CMK (cell line): ENCODE data around the gene TSFM.
A peak's percentile ranks its signal among the peaks of the same experiment; 100 is the strongest.

Experiments
- DNase-seq: peaks from one replicate; pipeline ENCODE4 v3.0.0-alpha.2; 2010; ENCODE audit warnings: low read depth

Gene TSFM

DNA sequence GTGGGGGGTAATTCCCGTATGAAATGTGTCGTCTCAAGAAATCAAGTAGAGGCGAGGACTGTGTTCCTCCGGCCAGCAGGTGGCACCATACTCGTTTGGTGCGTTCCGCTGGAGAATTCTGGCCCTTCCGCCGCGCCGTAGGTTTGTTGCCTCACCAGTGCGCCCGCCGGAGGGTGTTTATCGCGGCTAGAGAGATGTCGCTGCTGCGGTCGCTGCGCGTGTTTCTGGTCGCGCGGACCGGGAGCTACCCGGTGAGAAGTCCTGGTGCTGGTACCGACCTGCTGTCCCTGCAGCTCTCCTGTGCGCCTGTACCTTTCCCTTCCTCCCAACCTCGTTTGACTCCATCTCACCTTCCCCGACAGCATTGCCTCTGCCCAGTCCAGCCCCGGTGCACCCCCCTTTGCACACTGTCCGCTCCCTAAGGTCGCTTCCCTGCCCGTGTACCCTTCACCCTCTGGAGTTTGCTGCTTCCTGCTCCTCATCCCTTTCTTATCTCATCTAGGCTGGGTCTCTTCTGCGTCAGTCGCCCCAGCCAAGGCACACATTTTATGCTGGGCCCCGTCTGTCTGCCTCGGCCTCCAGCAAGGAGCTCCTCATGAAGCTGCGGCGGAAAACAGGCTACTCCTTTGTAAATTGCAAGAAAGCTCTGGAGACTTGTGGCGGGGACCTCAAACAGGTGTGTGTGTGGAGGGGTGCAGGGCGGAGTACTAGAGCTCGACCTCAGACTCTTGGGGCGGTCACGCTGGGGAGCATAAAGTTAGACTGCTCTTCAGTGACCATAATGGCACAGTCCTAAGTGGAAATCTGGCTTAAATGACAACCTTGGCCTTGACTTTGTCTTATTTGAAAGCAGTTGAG, at the start of gene TSFM:
Gene TSFM, plus strand, starts transcription at position 180 of the 858 bp plus-strand sequence. Its CDS starts 15 bp downstream, at position 195.
- DNase-seq = peak; percentile 78

DNA sequence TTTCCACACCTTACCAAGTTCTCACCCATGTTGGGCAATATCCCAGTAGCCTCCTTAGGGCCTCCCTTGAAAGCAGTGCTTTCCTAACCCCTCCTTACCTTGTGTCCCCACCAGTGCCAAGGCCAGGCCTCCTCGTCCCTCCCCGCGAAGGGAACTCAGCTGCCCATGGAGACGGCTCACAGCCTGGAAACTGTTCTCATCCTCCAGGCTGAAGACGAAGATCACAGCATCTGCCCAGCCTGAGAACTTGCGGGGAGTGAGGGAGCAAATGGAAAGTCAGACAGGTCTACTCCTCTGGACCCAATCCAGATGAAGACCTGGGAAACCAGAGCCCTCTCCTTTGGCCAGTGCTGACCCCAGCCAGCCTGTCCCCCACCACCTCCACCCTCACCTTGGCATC, 48.7 kb upstream of the TSFM start:
- DNase-seq = no peak

DNA sequence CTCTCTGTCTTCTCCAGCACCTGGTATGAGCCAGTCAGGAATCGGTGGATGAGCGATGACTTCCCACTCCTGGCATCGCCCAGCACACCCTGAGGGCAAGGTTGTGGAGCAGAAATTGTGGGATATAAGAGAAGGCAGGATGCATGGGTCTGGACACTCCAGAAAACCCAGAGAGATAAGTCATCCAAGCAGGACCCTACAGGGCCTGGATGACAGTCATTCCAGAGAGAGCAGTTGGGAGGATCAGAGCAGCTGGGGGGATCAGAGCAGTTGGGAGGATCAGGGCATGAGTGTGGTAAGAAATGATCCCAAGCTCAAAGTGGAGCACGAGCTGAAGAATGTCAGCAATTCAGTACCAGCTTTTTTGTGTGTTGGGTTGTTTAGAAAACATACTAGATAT, 48.0 kb upstream of the TSFM start:
- no peak for DNase-seq

DNA sequence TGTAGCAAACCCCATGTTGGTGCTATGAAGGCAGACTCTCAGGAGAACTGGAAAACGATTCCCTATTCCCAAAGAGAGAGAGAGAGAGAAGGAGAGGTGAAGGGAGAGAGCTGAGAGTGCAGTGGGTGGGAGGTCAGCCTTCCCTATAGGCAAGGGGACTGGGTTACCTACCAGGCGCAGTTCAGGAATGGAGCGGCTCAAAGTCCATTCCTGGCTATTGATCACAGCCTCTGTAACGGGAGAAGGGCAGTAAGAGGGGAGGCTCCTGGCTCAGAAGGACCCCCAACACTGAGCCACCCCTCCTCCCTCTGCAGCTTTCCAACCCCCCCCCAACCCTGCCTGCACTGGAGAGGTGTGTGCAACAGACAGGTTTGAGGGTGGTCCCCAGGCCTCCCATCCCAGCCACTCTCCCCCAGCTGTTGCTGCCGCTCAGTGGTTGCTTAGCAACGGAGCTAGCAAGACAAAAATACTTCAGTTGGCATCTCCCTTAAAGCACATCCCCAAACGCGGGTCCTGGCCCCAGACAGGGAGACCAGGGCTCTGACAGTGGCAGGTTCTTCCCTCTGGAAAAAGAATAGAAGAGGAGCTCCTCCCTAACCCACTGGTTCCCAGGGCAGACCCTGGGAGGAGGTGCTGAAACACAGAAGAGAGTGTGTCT, 47.3 kb upstream of the TSFM start:
- no peak for DNase-seq

DNA sequence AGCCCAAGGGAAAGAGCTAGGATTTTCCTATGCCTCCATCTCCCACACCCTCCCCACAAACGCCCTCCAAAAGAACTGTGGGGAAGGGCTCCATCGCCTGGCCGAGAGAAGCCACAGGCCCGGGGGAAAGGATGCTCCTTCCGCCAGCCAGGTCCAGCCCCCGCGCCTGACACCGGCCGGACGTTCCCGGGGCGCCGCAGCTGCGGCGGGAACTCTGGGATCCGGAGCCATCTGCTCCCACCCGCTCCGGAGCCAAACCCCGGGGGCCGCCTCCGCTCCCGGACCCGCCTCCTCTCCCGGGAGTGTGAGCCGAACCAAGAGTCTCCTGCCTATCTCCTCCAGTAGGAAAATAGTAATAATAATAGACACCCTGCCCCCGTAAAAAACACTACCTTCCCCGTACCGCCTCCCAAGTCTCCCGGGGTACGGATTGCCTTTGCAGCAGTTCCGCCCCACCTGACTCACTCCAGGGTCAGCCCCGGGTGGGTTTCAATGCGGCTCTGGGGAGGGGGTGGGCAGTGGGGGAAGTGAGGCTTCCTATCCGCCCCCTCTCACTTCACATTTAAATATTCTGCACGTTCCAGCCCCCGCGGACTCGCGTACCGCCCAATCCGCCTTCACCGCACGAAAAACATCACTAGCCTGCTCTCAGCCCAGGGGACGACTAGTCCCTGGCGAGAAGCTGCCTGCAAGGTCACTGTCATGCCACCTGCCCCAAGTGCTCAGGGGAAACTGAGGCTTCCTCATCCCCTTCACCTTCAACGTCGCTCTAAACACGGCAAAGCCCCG, 46.4 kb upstream of the TSFM start:
- no peak for DNase-seq

DNA sequence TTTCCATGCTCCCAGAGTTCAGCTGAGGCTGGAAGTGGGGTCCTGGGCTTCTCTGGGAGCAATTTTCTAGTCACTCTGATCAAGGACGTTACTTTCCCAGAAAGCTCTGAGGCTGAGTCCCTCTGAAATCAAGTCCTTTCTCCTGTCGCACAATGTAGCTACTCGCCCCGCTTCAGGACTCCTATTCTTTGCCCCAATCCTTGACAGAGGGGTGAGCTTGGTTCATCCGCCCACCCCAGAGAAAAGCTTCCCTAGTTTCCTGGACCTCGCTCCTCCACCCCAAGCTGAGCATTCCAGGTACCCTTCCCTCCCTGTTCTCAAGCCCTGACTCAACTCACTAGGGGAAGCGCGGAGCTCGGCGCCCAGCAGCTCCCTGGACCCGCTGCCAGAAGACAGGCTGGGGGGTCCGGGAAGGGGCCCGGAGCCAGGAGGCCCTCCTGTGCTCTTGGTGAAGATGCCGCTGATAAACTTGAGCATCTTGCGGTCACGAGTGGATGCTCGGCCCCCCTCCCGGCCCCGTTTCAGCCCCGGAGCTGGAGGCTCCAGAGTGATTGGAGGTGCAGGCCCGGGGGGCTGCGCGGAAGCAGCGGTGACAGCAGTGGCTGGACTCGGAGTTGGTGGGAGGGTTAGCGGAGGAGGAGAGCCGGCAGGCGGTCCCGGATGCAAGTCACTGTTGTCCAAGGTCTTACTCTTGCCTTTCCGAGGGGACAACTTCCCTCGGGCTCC, 45.7 kb upstream of the TSFM start:
- no peak for DNase-seq

DNA sequence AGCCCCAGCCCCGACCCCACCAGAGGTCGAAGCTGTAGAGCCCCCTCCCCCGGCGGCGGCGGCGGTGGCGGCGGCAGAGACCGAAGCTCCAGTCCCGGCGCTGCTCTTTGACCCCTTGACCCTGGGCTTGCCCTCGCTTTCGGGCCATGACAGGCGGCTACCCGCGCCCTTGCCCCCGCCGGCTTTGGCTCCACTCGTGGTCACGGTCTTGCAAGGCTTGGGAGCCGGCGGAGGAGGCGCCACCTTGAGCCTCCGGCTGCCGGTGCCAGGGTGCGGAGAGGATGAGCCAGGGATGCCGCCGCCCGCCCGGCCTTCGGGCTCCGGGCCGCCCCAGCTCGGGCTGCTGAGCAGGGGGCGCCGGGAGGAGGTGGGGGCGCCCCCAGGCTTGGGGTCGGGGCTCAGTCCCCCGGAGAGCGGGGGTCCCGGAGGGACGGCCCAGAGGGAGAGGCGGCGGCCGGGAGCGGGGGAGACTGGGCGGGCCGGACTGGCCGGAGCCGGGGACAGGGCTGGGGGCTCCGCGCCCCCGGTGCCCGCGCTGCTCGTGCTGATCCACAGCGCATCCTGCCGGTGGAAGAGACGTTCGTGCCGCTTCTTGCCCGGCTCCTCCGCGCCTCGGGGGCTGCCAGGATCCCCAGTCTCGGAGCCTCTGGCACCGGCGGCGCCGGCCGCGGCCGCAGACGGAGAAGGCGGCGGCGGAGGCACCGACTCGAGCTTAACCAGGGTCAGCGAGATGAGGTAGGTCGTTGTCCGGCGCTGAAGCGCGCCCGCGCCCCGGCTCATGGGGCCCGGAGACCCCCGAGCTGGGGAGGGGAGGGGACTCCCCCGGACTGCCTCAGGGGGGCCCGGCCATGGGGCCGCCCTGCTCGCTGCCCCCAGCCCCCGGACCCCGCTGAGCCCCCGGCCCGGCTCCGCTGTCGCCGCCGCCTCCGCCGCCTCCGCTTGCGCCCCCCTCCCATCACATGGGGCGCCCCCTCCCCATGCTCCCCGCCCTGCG, 44.8 kb upstream of the TSFM start:
- DNase-seq = no peak

DNA sequence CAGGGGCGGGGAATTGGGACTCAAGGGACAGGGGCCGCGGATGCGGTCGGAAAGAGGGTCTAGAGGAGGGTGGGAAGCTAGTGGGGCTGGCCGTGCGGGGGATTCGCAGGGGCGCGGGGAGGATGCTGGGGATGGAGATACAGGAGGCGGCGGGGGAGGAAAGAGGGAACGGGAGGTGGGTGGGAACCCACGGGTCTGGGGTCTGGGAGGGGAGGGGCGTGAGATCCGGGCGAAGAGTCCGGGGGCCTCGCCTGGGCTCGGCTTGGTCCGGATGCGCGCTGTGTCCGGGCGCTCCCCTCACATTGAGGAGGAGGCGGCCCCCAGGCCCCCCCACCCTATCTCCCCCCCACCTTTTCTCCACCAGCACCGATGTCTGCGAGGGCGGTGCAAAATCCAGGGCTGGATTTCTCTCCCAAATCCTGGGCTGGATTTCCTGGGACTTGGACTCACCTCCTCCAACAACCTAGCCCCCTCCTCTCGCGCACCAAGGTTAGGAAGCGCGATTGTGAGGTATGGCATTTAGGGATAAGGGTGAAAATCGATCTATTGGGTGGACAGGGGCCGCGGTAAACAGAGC, 43.8 kb upstream of the TSFM start, which contains the start of gene AGAP2:
Gene AGAP2, minus strand, starts transcription at position 82 of the 577 bp plus-strand sequence. CDS start 496 bp downstream, outside the sequence.
- no peak for DNase-seq

DNA sequence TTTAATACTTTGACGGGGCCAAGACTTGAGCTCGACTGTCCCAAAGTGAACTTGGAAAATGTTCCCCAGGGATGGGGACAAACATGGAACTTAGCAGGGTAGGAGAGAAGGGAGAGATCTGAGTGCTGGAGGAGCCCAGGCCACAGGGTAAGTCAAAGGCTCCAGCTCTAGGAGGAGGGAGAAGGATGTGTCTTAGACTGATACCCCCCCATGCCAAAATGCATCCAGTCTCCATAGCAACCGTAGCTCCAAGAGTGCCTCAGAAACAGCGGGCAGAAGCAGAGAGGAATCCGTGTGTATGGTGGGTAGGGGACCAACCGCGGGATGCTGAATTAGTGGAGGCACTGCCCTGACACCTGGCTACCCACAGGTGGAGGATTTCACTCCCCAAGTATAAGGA, 43.2 kb upstream of the TSFM start:
- DNase-seq = no peak

DNA sequence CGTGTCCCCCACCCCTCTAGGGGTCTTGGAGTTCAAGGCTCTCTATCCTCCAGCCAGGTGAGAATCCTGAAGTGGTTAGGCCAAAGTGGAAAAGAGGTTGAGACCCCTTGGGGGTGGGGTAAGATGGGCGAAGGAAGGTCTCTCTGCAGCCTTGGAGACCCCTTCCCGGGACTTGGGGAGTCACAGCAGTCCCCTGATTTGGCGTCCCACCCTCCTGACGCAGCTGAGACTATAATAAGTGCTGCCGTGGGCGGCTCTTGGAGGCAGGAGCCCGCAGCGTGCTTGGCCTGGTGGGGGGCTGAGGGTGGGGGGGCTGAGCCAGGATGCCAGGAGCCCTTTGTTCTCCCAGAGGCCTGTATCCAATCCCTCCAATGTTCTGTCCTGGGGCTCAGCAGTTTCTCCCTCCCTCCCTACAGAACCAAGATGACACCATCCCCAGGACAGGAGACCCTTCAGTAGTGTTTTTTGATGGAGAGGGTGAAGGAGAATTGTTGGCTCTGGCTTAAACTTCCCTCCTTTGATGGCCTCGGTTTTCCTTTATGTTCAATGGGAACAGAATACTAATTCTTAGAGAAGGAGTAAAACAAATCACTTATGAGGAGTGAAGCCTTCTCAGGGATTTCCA, 42.6 kb upstream of the TSFM start:
- no peak for DNase-seq

DNA sequence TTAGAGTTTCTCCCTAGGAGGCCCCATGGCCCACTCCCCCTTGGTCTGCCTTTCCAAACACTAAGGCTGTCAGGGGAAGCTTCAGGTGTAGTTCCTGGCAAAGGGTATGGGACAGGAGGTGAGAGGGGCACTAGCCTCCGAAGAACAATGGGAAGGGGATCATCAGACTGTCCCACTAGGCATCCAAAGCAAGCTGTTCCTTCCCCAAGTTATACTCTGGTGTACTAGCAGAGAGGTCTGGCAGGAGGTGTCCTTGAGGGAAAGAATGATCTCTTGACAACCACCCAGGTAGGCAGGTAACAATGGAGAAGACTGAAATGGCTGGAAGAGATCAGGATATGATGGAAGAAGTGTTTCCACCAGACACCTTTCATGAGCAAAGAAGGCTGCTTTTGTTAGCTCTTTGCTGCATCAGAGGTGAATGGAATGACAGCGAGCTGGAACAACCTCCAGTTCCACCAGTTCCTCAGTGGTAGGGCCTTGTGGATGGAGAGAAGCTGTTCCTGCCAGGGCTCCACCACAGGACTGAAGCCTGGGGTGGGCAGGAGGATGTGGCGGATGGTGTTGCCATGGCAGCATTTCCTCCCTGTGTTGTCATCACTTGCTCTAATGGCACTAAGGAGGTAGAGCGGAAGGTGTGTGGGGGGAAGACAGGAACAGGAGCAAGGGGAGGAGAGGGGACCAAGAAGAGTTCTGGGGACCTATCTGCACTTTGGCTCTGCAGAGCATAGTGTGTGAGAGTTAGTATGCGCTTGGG, 41.8 kb upstream of the TSFM start:
- DNase-seq = no peak

DNA sequence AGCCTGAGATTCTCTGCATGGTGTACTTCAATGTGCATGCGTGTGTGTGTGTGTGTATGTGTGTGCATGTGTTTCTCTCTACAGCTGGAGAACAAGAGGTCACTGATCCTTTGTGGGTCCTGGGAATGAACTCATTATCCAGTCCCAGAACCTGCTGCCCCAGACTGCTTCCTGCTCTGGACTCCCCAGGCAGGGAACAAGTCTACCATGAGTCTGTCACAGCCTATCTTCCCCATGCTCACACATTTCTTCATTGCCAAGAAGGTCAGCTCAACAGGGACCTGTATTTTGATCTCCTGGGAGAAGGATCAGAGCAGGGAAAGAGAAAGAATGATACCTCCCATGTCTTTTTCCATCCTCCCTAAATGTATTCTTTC, 41.2 kb upstream of the TSFM start:
- no peak for DNase-seq

DNA sequence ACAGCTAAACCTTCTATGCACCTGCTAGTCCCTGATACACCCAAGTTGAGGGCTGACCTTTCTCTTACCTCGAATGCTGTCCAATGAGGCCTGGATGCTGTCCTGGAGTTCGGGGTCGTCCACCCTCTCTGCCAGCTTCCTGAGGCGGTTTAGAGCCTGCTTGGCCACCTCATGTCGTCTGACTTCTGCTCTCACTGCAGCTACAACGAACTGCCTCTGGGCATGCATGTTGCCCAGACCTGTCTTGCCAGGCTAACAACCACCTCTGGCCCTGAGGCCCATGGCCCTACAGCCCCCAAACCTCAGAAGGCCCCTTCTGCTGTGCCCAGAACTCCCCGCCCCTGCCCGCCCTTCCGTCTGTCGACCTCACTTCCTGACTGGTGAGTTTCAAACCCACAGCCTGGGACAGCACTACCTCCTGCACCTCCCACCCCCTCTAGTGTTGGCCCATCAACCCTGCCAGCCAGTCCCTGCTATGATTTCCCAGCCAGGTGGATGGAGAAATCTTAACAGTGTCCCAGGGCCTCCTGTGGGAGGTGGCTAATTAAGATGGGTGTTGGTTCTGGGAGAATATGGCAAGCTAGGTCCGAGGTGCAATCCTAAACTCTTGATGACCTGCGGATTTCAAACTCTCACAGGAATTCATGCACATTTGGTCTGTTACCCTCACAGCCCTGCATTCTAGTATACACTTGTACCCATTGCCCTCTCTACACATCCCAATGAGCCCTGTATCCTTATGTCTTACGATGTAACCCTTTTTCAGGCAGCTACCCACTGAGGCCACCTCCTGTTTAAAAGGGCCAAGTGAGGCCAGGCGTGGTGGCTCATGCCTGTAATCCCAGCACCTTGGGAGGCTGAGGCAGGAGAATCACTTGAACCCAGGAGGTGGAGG, 40.5 kb upstream of the TSFM start:
- peak; percentile 74 for DNase-seq

DNA sequence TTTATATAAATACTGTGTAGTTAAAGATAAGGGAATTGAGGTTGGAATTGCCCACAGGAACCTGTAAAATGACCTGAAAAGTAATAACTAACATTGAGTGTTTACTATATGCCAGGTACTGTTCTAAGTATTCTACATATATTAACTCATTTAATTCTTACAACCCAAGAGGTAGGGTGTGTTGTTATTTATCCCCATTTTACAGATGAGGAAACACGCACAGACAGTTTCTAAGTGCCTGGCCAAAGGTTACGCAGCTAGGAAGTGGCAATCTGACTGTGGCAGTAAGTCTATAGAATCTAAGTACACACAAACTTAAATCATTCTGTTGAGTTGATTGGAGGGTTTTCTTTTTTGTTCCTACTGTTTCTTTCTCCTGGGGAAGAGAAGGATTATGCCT, 38.8 kb upstream of the TSFM start:
- DNase-seq = no peak

DNA sequence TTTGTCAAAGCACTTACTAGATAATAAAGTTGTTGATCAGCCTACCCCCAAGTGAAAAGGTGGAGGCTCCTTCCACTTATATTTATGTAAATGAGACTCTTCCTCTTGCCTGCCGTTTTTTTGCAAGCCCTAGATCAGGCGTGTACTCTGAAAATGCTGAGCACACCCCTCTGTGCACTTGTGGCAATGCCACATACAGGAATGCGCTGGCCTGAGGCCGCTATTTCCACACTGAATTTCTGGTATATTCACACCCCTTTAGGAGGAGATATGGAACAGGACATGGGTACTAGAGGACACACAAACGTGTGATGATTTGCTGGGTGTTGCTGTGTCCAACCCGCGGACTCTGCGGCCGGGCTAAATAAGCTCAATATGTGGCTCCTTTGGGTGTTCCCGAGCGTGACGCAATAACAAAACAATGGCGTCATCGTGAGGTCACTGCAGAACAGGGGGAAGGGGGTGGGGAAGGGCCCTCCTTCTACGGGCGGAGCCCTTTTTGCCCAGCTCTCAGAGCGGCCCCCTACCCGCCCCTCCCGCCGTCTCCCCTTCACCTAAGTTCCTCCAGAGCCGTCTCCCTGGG, 38.3 kb upstream of the TSFM start:
- peak; percentile 77 for DNase-seq

DNA sequence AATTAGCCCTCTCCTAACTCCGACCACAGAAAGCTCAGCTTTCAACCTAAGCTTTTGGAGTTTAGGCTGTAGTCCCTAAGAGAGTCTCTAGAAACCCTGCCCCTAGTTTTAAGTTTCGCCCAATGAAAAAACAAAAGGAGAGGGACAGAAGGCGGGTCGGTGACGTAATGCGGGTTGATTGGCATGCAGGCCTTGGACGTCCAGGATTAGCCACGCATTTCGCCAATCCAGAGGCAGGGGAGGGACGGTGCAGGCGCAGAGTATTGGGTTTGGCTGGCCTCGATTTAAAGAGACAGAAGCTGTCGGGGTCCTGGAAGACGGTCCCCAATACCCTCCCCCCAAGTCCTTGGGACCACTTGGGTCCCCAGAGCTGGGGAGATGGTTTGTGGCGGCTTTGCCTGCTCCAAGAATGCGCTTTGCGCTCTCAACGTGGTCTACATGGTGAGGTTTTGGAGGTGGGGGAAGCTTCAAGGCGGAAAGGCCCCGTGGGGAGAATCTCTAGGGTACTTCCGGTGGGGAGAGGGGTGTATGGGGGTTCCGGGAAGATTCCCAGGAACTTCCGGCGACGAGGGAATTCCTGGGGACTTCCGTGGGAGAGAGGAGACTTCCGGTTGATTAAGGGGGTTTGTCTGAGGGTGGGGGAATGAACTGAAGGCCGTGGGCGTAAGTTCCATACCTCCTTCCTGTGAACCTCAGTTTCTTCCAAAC, 37.7 kb upstream of the TSFM start, which contains the start of gene TSPAN31:
Gene TSPAN31, plus strand, starts transcription at position 263 of the 708 bp plus-strand sequence. Its CDS starts 116 bp downstream, at position 379.
- peak; percentile 83 for DNase-seq

DNA sequence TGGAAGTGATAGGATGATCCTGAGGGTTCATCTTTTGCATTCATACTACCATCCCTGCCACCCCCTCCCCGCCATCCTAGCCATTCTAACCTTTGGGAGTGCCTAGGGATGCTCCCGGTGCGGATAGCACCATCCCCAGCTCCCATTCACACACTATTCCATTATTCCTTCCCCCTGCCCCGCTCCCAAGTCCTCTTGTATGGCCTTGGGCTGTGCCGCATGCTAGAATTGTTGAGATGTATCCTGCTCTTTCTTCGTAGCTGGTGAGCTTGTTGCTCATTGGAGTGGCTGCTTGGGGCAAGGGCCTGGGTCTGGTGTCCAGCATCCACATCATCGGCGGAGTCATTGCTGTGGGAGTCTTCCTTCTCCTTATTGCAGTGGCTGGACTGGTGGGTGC, 37.1 kb upstream of the TSFM start:
- no peak for DNase-seq
